T-helper 1 cell treated with Interleukin-12 subunit alpha and Interleukin-12 subunit beta and Interleukin-4 antibody, amounts not matched to agents 30 ng/mL and 1 ng/mL, for 36 hours (primary cell): ENCODE data around the gene ZNF358. TPM values are rescaled to one million over a fixed set of nuclear protein-coding genes. Genes with fewer than 3 reads are reported as not detected.

Experiments used
- intact Hi-C: fragments of 100-400 bp; cut with micrococcal nuclease; formaldehyde crosslinking; loops from one replicate; pipeline ENCODE4 v1.15.1; 2024
- total RNA-seq: library from RNA; stranded (reverse); gene quantifications from 2 replicates; pipeline ENCODE4 v1.2.3, GENCODE V29; 2022

Gene ZNF358
- total RNA-seq, 1 donor from 2014 or later: 5.9 TPM

DNA sequence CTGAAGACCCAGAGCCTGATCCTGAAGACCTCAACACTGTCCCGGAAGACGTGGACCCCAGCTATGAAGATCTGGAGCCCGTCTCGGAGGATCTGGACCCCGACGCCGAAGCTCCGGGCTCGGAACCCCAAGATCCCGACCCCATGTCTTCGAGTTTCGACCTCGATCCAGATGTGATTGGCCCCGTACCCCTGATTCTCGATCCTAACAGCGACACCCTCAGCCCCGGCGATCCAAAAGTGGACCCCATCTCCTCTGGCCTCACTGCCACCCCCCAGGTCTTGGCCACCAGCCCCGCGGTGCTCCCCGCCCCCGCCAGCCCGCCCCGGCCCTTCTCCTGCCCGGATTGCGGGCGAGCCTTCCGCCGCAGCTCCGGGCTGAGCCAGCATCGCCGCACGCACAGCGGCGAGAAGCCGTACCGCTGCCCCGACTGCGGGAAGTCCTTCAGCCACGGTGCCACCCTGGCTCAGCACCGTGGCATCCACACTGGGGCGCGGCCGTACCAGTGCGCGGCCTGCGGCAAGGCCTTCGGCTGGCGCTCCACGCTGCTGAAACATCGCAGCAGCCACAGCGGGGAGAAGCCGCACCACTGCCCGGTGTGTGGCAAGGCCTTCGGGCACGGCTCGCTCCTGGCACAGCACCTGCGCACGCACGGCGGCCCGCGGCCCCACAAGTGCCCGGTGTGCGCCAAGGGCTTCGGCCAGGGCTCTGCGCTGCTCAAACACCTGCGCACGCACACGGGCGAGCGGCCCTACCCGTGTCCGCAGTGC, 3.6 kb downstream of the ZNF358 start:
- intact Hi-C loops: loop anchor here (5.0 kb wide), 1 partner anchor 32 kb away; the partner anchor contains the start of gene PEX11G

DNA sequence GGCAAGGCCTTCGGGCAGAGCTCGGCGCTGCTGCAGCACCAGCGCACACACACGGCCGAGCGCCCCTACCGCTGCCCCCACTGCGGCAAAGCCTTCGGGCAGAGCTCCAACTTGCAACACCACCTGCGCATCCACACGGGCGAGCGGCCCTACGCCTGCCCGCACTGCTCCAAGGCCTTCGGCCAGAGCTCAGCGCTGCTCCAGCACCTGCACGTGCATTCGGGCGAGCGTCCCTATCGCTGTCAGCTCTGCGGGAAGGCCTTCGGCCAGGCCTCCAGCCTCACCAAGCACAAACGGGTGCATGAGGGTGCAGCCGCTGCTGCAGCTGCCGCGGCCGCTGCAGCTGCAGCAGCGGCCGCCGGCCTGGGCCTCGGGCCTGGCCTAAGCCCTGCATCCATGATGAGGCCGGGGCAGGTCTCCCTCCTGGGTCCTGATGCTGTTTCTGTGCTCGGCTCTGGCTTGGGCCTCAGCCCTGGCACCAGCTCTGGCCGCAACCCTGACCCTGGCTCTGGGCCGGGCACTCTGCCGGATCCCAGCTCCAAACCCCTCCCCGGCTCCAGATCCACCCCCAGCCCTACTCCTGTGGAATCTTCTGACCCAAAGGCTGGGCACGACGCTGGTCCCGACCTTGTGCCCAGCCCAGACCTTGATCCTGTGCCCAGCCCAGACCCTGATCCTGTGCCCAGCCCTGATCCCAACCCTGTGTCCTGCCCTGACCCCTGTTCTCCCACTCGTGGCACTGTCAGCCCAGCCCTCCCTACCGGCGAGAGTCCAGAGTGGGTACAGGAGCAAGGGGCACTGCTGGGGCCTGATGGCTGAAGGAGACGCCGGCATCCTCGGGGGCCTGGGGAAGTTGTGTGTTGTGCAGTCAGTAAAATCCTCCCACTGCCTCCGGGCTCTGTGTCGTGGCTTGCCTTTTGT, 4.5 kb downstream of the ZNF358 start:
- intact Hi-C loops: loop anchor here (5.0 kb wide), 1 partner anchor 33 kb away; the partner anchor contains the start of gene PEX11G

DNA sequence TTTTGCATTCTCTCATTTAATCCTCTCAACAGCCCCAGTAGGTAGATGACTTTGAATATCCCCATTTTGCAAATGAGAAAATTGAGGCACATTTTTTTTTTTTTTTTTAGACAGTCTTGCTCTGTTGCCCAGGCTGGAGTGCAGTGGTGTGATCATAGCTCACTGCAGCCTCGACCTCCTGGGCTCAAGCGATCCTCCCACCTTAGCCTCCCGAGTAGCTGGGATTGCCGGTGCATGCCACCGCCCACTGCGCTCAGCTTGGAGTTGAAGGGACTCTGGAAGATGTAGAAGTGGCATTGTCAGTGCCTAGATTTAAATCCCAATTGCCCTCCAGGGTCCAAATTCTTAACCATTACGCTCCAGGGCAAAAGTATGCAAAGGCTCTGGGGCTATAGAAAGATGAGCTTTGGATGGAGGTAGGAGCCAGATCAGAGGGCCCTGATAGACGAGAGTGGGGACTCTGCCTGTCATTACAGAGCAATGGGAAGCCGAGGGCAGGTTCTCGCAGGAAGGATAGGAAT, 5.7 kb downstream of the ZNF358 start:
- intact Hi-C loops: loop anchor here (1.0 to 5.0 kb wide), 4 partner anchors 13 to 127 kb away; partner anchors contain the start of genes PET100, PEX11G and XAB2

DNA sequence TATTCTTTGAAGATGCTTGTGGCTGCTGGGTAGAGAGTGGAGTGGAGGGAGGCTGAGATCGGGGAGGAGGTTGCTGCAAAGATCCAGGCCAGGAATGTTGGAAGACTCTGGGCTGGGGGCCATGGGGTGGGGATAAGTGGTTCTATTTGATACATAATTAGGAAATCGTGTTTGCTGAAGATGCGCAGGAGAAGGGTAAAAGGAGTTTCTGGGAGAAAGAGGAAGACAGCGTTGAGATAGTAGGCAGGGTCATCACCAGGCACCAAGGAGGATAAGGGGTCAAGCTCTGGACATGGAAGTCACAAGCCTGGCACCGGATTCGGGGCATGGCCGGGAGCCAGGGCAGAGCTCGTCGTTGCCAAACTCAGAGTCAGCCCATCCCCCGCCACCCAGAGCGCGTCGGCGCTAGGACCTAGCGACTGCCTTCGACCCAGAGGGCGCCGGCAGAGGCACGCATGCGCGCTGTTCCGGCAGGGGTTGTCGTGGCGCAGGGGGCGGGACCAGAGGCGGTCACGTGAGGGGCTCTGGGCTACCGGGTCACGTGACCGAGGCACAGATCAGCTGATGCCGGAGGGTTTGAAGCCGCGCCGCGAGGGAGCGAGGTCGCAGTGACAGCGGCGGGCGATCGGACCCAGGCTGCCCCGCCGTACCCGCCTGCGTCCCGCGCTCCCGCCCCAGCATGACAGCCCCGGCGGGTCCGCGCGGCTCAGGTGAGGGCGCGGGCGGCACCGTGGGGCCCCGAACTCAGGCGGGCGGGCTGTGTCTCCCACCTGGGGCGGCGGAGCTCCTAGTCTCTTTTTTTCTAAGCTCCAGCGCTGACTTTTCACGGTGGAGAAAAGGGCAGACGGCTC, 6.4 kb downstream of the ZNF358 start, which contains the start of gene MCOLN1:
TSS of gene MCOLN1 (plus strand) at position 553 of the 851 bp plus-strand sequence. CDS start at position 680, 127 bp downstream.
- intact Hi-C loops: loop anchor here (1.0 to 5.0 kb wide), 4 partner anchors 12 to 127 kb away; partner anchors contain the start of genes PET100, PEX11G and XAB2

DNA sequence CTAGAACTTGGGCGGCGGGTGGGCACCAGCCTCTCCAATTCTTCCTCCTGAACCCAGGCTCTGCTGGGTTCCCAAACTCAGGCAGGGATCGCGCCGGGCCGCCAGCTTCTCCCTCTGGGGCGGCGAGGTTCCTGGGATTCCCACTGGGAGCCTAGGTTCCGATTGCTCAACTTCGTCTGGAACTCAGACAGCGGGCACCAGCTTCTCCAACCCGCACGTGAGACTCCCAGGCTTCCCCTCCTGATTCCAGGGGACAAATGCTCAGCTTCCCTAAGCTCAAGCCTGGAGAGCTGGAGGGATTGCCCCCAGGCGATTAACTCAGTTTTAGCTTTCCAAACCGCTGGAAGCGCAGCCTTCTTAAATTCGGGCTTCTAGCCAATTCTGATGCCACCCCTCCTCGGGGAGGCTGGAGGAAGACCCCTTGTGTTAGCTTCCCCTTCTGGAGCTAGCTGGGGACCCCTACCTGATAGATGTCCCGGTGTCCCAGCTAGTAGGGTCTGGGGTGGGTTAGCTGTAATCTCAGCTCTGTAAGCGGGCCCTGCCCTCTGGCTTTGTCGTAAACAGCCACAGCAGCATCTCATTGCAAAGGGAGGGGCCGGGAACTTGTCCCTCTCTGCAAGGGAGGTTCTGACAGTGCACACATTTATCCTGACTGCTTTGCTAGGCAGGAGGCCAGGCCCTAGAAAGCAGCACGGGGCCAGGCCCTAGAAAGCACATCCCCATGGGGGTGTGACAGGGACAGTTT, 7.2 kb downstream of the ZNF358 start:
- intact Hi-C loops: loop anchor here (1.0 to 5.0 kb wide), 4 partner anchors 11 to 128 kb away; partner anchors contain the start of genes PET100, PEX11G and XAB2

DNA sequence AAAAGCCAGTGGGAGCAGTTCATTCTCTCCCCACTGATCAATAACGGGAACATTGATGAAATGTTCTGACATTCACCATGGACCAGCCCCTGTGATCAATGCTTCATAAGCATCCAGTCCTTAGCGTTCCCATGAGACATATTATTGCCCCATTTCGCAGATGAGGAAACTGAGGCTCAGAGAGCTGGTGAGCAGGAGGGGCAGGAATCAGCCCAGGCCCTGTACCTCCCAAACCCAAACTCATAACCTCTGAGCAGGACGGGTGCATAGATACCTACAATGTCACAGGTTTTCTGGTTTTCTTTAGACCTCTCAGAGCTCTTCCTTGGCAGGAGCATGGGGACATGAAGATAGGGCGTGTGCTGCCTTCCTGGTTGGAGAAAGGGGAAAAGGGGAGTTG, 8.6 kb downstream of the ZNF358 start:
- intact Hi-C loops: loop anchor here (5.0 kb wide), 1 partner anchor 37 kb away; the partner anchor contains the start of gene PEX11G

DNA sequence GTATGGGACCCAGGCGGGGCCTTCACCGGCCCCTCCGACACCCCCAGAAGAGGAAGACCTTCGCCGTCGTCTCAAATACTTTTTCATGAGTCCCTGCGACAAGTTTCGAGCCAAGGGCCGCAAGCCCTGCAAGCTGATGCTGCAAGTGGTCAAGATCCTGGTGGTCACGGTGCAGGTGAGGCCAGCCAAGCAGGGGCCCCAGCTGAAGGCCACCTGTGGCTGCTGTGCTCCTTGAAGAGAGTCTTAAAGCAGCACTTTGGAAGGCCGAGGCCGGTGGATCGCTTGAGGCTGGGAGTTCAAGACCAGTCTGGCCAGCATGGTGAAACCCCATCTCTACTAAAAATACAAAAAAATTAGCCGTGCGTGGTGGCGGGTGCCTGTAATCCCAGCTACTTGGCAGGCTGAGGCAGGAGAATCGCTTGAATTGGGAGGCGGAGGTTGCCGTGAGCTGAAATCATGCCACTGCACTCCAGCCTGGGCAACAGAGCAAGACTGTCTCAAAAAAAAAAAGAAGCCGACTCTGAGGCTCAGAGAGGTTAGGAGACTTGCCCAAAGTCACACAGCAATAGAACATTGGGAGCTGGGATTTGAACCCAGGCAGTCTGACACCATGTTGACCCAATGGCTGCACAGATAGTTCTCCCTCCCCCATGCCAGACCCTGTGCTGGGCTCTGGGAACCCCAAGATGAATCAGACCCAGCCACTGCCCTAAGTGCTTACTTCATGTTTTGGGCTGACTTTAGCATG, 9.3 kb downstream of the ZNF358 start:
- intact Hi-C loops: loop anchor here (5.0 kb wide), 1 partner anchor 38 kb away; the partner anchor contains the start of gene PEX11G

DNA sequence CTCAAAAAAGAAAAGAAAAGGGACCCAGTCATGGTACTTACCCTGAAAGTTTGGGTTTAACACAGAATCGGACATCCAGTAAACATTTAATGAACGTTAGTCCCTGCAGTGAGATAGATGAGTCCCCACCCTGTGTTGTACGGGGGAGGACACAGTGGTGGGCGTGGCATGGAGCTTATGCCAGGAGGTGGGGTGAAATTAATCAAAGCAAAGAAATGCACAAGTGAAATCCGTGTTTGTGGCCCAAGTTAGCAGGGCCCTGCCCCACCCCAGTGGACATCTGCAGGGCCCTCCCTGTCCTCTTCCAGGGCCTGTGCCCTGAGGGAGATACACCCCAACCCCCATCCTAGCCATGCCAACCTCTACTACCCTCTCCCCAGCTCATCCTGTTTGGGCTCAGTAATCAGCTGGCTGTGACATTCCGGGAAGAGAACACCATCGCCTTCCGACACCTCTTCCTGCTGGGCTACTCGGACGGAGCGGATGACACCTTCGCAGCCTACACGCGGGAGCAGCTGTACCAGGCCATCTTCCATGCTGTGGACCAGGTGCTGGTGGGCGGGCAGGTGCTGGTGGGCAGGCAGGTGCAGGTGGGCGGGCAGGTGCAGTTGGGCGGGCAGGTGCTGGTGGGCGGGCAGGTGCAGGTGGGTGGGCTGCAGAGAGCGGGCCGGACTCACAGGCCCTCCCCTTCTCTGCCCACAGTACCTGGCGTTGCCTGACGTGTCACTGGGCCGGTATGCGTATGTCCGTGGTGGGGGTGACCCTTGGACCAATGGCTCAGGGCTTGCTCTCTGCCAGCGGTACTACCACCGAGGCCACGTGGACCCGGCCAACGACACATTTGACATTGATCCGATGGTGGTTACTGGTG, 10.4 kb downstream of the ZNF358 start:
- intact Hi-C loops: no loop called here

DNA sequence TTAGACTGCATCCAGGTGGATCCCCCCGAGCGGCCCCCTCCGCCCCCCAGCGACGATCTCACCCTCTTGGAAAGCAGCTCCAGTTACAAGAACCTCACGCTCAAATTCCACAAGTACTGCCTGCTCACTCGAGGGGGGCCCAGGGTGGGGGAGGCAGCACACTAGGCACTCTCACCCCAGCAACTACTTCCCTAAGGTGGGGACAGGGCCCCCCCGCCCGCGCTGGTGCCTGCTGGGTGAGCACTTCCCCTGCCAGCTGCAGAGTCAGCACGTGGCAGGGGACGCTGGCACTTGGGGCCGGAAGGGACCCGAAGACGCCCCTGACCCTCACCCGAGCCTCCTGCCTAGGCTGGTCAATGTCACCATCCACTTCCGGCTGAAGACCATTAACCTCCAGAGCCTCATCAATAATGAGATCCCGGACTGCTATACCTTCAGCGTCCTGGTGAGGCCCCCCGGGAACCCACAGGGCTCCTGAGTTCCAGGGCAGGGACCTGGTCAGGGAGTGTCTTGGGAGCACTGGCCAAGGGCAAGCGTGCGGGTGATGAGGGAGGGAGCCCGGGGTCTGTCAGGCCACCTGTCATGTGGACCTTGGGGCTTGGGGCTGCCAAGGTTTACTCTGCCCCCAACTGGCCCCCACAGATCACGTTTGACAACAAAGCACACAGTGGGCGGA, 11.8 kb downstream of the ZNF358 start:
- intact Hi-C loops: no loop called here

DNA sequence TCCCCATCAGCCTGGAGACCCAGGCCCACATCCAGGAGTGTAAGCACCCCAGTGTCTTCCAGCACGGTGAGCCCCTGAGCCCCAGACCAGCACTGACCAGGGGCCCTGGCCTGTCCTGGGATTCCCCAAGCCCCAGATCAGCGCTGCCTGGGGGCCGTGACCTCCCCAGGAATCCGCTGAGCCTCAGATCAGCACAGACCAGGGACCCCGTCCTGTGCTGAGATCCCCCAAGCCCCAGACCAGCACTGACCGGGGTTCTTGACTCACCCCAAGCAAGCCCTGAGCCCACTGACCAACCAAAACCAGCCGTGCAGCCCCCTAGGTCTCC, 12.3 kb downstream of the ZNF358 start:
- intact Hi-C loops: no loop called here

DNA sequence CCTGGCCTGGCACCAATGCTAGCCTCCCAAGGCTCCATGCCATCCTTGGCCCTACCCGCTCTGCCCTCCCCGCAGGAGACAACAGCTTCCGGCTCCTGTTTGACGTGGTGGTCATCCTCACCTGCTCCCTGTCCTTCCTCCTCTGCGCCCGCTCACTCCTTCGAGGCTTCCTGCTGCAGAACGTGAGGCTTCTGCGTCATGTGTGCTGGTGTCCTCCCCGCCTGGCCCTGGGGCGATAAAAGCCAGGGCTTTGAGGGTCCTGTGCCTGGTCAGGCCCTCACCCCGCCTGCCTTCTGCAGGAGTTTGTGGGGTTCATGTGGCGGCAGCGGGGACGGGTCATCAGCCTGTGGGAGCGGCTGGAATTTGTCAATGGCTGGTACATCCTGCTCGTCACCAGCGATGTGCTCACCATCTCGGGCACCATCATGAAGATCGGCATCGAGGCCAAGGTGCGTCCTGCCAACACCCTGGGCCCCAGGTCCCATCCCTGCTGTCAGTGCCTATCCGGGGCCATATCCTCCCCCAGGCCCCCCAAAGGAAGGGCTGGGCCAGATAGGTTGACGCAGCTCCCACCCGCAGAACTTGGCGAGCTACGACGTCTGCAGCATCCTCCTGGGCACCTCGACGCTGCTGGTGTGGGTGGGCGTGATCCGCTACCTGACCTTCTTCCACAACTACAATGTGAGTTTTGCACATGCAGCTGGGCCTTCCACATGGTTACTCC, 12.8 kb downstream of the ZNF358 start:
- intact Hi-C loops: no loop called here

DNA sequence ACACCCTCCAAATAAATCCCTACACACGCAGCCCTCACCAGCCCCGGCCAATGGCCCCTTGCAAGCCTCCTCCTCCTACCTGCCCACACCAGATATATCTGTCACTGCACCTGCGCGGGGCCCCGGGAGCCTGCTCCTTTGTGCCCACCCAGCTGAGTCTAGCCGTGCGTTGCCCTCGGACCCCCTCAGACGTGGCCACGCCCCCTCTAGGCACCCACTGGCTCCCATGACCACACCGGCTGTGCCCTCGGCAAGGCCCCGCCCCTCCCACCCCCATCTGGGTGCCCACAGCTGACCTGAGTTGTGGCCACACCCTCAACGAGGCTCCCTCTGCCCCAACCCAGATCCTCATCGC, 13.3 kb downstream of the ZNF358 start:
- intact Hi-C loops: no loop called here

DNA sequence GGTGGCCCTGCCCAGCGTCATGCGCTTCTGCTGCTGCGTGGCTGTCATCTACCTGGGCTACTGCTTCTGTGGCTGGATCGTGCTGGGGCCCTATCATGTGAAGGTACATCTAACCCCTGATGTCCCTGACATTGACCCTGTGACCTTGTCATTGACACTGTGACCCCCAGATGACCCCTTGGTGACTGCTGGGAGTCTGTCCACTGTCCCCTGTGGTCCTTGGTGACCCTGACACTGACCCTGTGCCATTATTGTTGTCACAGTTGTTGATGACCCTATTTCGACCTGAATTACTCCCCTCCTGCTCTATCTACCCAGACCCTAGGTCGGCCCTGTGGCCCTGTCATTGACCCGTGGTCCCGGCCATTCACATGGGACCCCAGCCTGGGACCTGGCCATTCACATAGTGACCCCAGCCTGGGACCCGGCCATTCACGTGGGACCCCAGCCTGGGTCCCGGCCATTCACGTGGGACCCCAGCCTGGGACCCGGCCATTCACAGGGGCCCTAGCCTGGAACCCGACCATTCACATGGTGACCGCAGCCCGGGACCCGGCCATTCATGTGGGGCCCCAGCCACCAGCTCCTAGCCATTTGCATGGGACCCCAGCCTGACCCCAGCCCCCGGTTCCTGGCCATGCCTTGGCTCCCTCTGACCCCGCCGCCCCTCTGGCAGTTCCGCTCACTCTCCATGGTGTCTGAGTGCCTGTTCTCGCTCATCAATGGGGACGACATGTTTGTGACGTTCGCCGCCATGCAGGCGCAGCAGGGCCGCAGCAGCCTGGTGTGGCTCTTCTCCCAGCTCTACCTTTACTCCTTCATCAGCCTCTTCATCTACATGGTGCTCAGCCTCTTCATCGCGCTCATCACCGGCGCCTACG, 13.9 kb downstream of the ZNF358 start:
- intact Hi-C loops: loop anchor here (10.0 kb wide), 2 partner anchors 1555 to 1625 kb away; partner anchors contain the start of genes NDUFA11, RANBP3 and VMAC

DNA sequence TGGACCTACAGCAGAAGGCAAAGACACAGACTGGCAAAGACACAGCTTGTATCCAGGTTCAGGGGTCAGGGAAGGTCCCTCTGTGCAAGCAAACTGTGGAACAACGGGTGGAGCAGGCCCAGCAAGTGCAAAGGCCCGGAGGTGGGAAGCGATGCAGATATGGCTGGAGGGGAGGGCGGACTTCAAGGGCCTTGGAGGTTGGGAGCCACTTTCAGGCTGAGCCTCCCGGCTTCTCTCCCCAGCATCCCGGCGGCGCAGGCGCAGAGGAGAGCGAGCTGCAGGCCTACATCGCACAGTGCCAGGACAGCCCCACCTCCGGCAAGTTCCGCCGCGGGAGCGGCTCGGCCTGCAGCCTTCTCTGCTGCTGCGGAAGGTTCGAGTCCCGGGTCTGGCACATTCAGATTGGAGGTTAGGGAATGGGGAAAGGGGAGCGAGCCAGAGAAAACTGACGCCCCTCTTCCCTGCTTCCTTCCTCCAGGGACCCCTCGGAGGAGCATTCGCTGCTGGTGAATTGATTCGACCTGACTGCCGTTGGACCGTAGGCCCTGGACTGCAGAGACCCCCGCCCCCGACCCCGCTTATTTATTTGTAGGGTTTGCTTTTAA, 17.5 kb downstream of the ZNF358 start:
- intact Hi-C loops: loop anchor here (10.0 kb wide), 2 partner anchors 1559 to 1629 kb away; partner anchors contain the start of genes NDUFA11, RANBP3 and VMAC

DNA sequence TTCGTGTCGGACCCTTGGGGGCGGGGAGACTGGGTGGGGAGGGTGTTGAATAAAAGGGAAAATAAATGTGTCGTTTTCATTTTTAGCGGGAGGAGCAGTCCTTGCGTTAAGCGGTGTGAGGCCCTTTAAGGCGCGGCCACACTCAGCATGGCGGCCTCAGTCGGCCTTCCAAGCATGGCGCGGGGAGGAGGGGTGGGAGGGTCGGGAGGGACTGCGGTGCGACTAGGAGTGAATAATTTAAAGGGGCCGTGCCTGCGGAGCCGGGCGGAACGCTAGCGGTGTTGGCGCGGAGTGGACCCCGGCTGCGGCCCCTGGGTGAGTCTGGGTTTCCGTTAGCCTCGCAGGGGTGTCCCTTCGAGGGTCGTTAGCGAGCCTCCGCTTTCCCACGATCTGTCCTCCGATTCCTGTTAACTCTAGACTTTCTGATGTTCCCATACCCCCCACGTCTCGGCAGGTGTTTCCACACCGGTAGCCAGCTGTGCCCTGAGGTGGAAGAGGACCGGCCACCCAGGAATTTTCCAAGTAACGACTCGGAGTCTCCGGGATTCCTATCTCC, 18.1 kb downstream of the ZNF358 start:
- intact Hi-C loops: loop anchor here (1.0 to 10.0 kb wide), 5 partner anchors 12 to 1629 kb away; partner anchors contain the start of genes MAP2K7, MCOLN1, NDUFA11 and RANBP3
